Spleen (tissue), 7 donors: Measurements from ENCODE around the gene SHISA6.

Experiments used
- CTCF ChIP-seq, 11 experiments: fragments of 200-600 bp in 7 of 11; fragments of 450-650 bp in 4 of 11; sonication (generic) in 4 of 11; IDR thresholded peaks in 8 of 11; conservative IDR thresholded peaks in 3 of 11; 1 replicate in 7 of 11; 2 replicates in 4 of 11; pipeline versions ENCODE4 v1.4.0 to v1.8.0; 2016 to 2021; ENCODE audit warnings: antibody characterized with exemption in 11 of 11, inconsistent platforms in 4 of 11, mild to moderate bottlenecking in 1 of 11
- POLR2A ChIP-seq, 3 donors: fragments of 450-650 bp; IDR thresholded peaks; one replicate each; pipeline ENCODE4 v1.5.1; 2017; ENCODE audit warnings: antibody characterized with exemption in 3 of 3, mild to moderate bottlenecking in 1 of 3
- donor health status: DM: no; HTN: no; CAD: no; lungs with moderate emphysema.
- donor health status: DM: no; HTN: no; CAD: no.
- donor health status: DM: no; HTN: no; CAD: no.

GRCh38 chr17:11221721-11222120, 19.3 kb upstream of the SHISA6 start:
- TF ChIP-seq POLR2A (IDR thresholded peaks at IDR 0.05) (no peak), CTCF (IDR thresholded peaks at IDR 0.05 in 8 of 11, conservative IDR thresholded peaks at IDR 0.05 in 3 of 11) (no peak)
